ENCODE data around the gene ARIH2. TPM values are rescaled to one million over a fixed set of nuclear protein-coding genes. Genes with fewer than 3 reads are reported as not detected.

ARIH2 gene
- total and polyA plus RNA-seq, 8 donors: 29.8 to 202 (median 51.5) TPM

DNA sequence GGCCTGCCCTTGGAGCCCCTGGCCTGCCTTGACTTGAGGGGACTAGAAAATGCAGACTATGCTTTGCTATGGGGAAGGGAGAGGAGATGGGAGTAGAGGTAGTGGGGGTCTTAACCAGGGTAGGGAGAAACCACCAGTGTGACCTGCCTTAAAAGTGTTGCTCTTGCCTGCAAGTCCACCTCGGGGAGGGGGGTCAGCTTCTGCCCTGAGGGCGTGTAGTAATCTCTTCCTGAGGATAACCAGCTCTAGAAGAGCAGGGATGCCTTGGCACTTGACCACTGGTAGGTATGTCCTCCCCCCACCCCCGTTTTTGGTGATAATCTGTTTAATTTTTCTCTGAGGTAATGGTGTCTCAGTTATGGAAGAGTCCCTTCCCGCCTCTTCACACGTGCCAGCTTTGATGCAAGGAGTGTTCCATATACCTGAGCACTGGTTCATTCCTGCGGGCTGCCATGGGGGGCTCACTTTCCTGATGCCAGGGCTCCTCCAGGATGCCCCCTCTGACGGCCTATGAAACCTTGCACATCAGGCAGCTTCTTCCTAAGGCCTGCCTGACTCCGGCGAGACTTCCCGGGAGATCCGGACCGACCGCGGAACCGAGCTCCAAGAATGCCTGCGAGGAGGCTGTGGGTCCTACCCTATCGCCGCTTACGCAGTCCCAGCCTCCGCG lies 70.6 kb downstream of the ARIH2 start:
- no peak for DNase-seq
- H3K9me3 ChIP-seq: no peaks in the 10 kb centered on the region
- intact Hi-C loops (cut with DNase I; ENCODE audit: low total_unique reads): no loop called here
- WGBS, 5 donors: 1 to 12% (median 3%) methylated on average over 8 to 21 of the region's 21 CpGs
- no peaks in the 10 kb centered on the region for H3K27me3 ChIP-seq
- H3K4me3 ChIP-seq: peak overlapping the region; percentile 74 to 99 (median 84)
- TF ChIP-seq EP300 (IDR thresholded peaks at IDR 0.05) (no peak), POLR2AphosphoS5 (IDR thresholded peaks at IDR 0.05) (no peak), POLR2A (IDR thresholded peaks at IDR 0.05) (no peak)
- TF ChIP-seq, protein P1, sequence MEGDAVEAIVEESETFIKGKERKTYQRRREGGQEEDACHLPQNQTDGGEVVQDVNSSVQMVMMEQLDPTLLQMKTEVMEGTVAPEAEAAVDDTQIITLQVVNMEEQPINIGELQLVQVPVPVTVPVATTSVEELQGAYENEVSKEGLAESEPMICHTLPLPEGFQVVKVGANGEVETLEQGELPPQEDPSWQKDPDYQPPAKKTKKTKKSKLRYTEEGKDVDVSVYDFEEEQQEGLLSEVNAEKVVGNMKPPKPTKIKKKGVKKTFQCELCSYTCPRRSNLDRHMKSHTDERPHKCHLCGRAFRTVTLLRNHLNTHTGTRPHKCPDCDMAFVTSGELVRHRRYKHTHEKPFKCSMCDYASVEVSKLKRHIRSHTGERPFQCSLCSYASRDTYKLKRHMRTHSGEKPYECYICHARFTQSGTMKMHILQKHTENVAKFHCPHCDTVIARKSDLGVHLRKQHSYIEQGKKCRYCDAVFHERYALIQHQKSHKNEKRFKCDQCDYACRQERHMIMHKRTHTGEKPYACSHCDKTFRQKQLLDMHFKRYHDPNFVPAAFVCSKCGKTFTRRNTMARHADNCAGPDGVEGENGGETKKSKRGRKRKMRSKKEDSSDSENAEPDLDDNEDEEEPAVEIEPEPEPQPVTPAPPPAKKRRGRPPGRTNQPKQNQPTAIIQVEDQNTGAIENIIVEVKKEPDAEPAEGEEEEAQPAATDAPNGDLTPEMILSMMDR (IDR thresholded peaks at IDR 0.05): no peak
- H3K36me3 ChIP-seq: peaks cover 9 to 40% (median 32%) of the 10 kb centered on the region in 4 donors
- H3K27ac ChIP-seq: peak overlapping the region; percentile 91 to 96 (median 93)
- H3K4me1 ChIP-seq: peaks cover 31 to 51% (median 40%) of the 10 kb centered on the region in 4 donors

DNA sequence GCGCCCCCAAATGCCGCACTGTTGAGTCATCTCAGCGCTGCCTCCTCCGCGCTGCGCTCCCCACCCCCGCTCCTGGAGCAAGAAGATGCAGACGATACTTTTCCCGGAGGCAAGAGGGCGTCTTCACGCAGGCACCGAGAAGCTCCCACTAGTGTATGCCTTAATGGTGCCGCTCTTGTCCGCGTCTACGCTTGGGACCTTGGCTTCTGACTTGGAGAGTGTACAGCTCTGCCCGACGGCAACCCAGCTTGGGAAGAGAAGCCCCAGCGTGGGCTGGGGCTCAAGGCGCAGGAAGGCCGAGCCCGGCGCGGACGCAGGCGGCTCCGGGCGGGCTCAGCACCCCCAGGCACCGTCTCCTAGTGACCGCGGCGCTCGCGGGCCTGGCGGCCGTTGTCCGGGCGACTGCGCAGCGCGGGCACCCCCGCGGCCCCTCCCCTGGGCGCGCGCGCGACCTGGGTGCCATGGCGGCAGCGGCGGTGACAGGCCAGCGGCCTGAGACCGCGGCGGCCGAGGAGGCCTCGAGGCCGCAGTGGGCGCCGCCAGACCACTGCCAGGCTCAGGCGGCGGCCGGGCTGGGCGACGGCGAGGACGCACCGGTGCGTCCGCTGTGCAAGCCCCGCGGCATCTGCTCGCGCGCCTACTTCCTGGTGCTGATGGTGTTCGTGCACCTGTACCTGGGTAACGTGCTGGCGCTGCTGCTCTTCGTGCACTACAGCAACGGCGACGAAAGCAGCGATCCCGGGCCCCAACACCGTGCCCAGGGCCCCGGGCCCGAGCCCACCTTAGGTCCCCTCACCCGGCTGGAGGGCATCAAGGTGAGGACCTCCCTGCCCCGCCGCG lies 71.4 kb downstream of the ARIH2 start, which contains the start of gene P4HTM:
Gene P4HTM (plus strand): TSS at position 446 of the 840 bp plus-strand sequence. CDS start 16 bp downstream, at position 462.
- peak; percentile 73 to 94 (median 83) for TF ChIP-seq POLR2AphosphoS5 (IDR thresholded peaks at IDR 0.05)
- TF ChIP-seq EP300 (IDR thresholded peaks at IDR 0.05): no peak
- TF ChIP-seq, protein P1 (IDR thresholded peaks at IDR 0.05): peak in 3 of 7 experiments; percentile 13 to 38 (median 23)
- Histone ChIP-seq H3K36me3 (peaks cover 2 to 40% (median 32%) of the 10 kb centered on the region in 4 donors), H3K4me3 (peak within 1 kb of the TSS; percentile 74 to 99 (median 84)), H3K27me3 (no peaks in the 10 kb centered on the region), H3K27ac (peak within 1 kb of the TSS; percentile 91 to 96 (median 93)), H3K4me1 (peaks cover 31 to 51% (median 40%) of the 10 kb centered on the region in 4 donors), H3K9me3 (no peaks in the 10 kb centered on the region)
- 0 to 1% (median 0%) methylated on average over 21 to 91 of the region's 91 CpGs for WGBS, 5 donors
- peak; percentile 77 to 96 for DNase-seq
- intact Hi-C loops (cut with DNase I; ENCODE audit: low total_unique reads): no loop called here

- intact Hi-C loops (cut with DNase I; ENCODE audit: low total_unique reads): no loop called here
- no peaks in the 10 kb centered on the region for H3K9me3 ChIP-seq
- peak overlapping the region; percentile 74 to 99 (median 84) for H3K4me3 ChIP-seq
- peak in 1 of 2 donors; percentile 68 for DNase-seq
- peaks cover 31 to 51% (median 40%) of the 10 kb centered on the region in 4 donors for H3K4me1 ChIP-seq
- no peaks in the 10 kb centered on the region for H3K27me3 ChIP-seq
- H3K27ac ChIP-seq: peak overlapping the region; percentile 91 to 96 (median 93)
- peaks cover 0 to 40% (median 32%) of the 10 kb centered on the region in 4 donors for H3K36me3 ChIP-seq
- WGBS, 5 donors: 2 to 9% (median 3%) methylated on average over 9 to 40 of the region's 40 CpGs
- TF ChIP-seq, protein P1 (IDR thresholded peaks at IDR 0.05): no peak
- no peak for TF ChIP-seq POLR2AphosphoS5 (IDR thresholded peaks at IDR 0.05)
- no peak for TF ChIP-seq EP300 (IDR thresholded peaks at IDR 0.05)
- TF ChIP-seq POLR2A (IDR thresholded peaks at IDR 0.05): no peak
Measured at GRCh38 chr3:48990636-48991469, 72.2 kb downstream of the ARIH2 start.

Measured in stomach (tissue), 9 donors.